ENCODE measurements around the gene CRTC1.
A peak's percentile ranks its signal among the peaks of the same experiment; 100 is the strongest.

Gene CRTC1

GRCh38 chr19:18783958-18784785 is 100.7 kb downstream of the CRTC1 start:
- DNase-seq (ENCODE audit: low read depth) = no peak

- no peak for DNase-seq (ENCODE audit: low read depth)
These were observed 101.3 kb downstream of the CRTC1 start for GRCh38 chr19:18784786-18785120.

DNA sequence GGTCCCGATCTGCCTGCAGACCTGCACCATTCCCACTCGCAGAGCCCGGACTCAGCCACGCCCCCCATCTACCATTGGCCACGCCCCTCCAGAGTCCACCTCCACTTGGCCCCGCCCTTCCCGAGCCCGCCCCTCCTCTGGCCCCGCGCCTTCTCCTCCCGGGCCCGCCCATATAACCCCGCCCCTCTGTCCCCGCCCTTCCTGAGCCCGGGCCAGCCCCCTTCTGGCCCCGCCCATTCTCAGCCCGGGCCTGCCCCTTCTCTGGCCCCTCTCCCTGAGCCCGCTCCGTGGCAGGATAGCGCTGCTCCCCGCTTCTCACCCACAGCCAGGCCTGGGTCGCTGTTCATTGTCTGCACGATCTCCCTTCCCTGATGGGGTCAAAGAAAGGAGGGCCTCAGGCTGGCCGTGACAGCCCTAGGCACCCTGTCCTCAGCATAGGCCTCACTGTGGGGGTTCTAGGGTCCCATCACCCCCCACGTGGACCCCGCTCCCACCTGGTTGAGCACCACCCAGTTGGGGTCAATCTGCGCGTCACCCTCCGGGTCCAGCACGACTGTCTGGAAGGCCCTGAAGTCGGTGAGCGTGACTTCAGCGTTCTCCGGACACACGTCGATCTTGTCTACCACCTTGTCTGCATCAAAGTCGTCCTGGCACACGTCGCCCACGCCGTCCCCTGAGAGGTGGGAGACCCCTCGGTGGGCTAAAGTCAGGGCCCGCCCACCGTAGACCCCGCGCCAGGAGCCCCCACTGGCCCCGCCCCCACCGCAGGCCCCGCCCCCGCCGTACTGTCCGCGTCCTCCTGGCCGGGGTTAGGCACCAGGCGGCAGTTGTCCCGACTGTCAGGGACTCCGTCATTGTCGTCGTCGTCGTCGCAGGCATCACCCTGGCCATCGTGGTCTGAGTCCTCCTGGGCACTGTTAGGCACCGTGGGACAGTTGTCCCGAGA is 102.0 kb downstream of the CRTC1 start:
- peak; percentile 21 for DNase-seq (ENCODE audit: low read depth)

DNA sequence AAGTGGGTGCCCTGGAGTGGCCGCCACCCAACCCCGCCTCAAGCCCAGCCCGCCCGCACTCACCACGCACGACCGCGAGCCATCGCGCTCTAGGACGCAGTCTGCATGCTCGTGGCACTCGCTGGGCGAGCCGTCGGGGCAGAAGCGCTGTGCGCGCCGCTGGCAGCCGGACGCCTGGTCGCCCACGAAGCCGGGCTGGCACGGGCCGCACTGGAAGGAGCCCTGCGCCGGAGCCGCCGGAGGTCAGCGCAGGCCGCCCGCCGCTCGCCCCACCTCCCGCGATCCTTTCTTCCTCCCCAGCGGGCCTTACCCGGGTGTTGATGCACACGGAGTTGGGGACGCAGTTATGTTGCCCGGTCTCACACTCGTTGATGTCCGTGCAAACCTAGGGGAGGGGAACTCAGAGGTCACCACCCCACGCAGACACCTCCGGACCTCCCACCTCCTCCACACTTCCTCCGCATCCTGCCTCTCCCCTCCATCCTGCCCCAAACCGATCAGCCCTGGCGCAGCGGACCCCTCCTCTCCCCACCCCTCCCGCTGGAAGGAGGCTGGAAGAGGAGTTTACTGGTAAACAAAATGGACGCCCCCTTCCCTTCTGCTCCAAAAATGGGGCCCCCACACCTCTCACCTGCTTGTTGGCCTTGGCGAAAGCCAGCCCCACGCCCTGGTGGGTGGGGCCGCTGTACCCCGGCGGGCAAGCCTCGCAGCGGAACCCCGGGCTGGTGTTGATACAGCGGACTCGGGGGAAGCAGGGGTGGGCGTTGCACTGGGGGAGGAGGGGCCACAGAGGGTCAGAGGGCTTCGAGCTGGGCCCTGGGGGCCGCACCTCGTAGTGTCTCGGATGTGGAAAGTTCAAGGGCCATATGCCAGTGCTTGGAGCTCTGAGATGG is 105.3 kb downstream of the CRTC1 start:
- no peak for DNase-seq (ENCODE audit: low read depth)

GRCh38 chr19:18789422-18789869 is 106.0 kb downstream of the CRTC1 start:
- DNase-seq (ENCODE audit: low read depth) = no peak

DNA sequence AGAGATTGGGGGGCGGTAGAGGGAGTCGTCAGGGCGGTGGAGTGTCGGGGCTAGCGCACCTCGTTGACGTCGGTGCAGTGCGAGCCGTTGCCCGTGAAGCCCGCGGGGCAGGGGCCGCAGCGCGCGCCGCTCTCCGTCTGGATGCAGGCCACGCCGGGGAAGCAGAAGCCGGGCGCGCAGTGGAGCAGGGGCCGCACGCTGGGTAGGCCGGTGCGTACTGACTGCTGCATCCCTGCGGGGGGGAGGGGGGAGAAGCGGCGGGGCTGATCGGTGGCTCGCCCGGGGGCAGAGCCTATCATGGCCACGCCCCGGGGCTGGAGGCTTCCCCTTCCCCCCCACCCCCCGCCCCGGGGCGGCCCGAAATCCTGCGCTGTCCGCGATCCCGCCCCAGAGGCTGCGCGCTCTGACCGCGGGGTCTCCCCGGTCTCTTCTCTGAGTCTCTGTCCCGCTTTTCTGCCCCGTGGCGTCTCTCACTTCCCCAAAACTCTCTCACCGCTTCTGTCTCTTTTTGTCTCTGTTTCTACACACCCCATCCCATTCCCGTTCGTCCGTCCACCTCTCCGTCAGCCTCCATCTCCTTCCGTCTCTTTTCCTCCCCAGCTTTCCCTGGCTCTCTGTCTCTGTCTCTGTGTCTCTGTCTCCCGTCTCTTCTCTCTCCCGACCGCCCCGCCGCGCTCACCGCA is 106.5 kb downstream of the CRTC1 start:
- no peak for DNase-seq (ENCODE audit: low read depth)

- DNase-seq (ENCODE audit: low read depth) = no peak
These were observed 107.3 kb downstream of the CRTC1 start, which contains the start of gene COMP for GRCh38 chr19:18790566-18791314. Gene COMP, minus strand, starts transcription at chr19:18791305. Its CDS starts 36 bp downstream, at chr19:18791269.

- no peak for DNase-seq (ENCODE audit: low read depth)
These were observed 107.8 kb downstream of the CRTC1 start for GRCh38 chr19:18791315-18791678.

DNA sequence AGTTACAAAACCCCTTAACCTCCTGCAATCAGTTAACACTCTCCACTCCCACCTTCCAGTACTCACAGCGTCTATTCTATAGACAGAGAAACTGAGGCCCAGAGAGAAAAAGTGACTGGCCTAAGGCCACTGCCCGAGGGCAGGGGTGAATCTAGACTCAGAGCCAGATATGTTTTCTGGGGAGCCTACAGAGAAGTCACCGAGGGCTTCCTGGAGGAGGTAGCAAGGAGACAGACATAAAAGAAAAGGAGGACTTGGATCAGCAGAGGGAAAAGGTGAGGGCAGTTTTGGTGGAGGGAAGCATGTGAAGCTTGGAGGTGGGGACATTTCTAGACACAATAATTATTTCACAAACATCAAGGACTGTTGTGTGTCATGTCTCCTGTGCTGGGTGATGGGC is 109.2 kb downstream of the CRTC1 start:
- DNase-seq (ENCODE audit: low read depth) = no peak

GRCh38 chr19:18793144-18794028 is 109.9 kb downstream of the CRTC1 start:
- no peak for DNase-seq (ENCODE audit: low read depth)

DNA sequence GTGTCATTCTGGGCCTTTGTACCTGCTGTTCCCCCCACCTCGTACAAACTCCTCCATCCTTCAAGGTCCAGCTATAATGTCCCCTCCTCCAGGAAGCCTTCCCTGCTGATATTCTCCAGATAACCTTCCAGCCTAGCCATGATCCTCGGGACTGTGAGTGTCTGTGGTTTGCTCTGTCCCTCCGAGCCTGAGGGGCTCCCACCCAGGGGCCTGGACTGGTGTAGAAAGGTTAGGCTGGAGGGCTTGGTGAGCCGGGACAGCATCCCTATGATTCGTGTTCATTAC is 110.5 kb downstream of the CRTC1 start:
- no peak for DNase-seq (ENCODE audit: low read depth)

GRCh38 chr19:18794692-18795091 is 111.2 kb downstream of the CRTC1 start:
- DNase-seq (ENCODE audit: low read depth) = no peak

DNA sequence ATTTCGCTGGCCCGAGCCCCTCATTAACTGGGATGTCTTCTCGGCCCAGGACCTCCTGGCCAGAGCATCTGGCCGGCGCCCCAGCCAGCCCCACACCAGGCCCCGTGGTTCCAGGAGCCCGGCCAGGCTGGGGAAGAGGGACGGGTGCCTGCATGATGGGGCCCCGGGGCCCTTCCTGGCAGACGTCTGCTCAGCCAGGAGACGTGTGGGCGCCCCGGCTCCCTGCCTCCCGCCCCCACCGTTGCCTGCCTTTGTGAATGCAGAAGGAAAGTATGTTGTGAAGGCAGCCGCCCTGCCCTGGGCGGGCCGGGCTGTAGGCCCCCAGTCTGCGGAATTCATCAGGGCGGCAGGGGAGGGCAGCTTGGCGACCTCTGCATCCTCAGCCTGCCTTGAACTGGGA is 112.1 kb downstream of the CRTC1 start:
- no peak for DNase-seq (ENCODE audit: low read depth)

GRCh38 chr19:18796239-18796638 is 112.8 kb downstream of the CRTC1 start:
- no peak for DNase-seq (ENCODE audit: low read depth)

DNA sequence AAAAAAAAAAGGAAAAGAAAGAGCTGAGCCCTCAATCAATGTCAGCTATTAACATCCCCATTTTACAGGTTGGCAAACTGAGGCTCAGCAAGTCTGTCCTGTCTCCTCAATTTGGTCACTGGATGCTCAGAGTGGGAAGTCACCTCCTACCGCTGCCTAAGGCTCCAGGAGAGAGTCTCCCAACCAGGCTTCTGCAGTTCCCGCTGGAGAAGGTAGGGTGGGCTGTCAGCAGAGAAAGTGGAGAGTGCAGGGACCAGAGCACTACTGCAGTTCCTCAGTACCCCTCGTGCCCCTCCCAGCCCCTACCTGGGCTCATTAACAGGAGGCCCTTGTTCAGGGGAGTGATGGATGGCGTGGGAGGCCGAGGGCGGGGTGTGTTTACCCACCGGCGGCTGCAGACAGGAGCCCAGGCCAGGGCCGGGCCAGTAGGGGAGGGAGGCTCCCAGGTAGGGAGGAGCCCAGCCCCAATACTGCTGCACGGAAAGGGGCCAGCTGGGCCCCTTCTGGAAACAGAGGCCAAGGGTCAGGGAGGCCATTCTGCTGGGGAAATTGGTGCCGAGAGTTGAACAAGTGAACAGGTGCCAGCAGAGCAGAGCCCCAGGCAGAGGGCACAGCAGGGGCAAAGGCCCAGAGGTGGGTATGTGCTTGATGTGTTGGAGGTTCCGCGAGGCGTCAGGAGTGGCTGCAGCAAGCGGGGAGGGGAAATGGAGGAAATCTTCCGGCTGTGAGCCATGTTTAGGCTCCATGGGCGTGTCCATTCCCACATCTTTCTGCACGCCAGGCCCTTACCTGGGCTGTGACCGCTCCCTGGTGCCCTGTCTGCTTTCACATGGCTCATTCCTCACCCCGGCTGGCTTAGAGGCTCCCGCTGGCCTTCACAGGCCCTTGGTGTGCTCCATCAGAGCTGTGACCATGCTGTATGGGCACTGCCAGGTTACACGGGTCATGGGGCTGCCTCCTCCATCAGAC is 115.2 kb downstream of the CRTC1 start:
- no peak for DNase-seq (ENCODE audit: low read depth)

DNA sequence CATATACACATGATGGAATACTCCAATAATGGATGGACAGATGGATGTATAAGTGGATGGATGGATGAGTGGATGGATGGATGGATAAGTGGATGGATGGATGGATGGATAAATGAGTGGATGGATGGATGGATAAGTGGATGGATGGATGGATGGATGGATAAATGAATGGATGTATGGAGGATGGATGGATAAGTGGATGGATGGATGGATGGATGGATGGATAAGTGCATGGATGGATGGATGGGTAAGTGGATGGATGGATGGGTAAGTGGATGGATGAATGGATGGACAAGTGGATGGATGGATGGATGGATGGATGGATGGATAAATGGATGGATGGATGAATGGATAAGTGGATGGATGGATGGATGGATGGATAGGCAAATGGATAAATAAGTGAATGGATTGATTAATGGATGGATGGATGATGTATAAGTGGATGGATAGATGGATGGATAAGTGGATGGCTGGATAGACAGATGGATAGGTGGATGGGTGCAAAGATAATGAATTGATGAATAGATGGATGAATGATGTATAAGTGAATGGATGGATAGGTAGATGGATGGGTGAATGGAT is 116.0 kb downstream of the CRTC1 start:
- DNase-seq (ENCODE audit: low read depth) = no peak

DNA sequence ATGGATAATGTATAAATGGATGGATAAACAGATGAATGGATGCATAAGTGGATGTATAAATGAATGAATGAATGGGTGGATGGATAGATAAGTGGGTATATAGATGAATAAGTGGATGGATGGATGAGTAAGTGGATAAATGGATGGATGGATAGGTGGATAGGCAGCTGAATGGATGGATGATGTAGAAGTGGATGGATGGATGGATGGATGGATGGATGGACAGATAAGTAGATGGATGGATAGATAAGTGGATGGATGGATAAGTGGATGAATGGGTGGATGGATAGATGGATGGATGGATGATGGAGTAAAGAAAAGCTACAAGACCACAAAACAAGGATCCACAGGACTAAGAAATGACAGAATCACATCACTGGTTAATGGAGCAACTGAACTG is 116.6 kb downstream of the CRTC1 start:
- no peak for DNase-seq (ENCODE audit: low read depth)

DNA sequence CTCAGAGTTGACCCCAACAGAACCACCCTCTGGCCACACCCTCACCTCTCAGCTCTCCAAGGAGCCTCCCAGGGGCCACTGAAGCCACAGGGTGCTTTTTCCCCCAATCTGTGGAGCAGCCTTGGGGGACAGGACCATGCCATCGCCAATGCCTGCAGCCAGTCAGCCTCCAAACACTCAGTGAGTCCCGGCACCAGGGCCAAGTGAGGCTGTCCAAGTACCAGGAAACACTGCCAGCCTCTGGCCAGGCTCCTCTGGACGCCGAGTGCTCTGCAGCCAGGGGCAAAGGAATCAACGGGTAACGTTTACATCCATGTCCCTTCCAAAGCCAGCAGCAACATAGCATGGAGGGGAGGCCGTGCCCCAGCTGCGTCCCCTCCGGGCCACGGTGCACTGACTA is 117.2 kb downstream of the CRTC1 start:
- DNase-seq (ENCODE audit: low read depth) = no peak

Measured in stimulated activated CD8-positive, alpha-beta memory T cell treated with anti-CD3 and anti-CD28 coated beads, Interleukin-12 subunit alpha, Interleukin-12 subunit beta, amount 100 ng/mL, for 4 hours (primary cell).